ENCODE measurements around the gene MROH8. TPM values are rescaled to one million over a fixed set of nuclear protein-coding genes. Genes with fewer than 3 reads are reported as not detected.
"Not testable (repeated sequence)": the region's sequence is repeated elsewhere in the genome, so short reads cannot be mapped to it uniquely, and the experiment has no call there.

Gene MROH8
- total RNA-seq, 2 donors from 2014 or later = 5.2 to 16.7 TPM

- no peaks in the 10 kb centered on the region for H3K27me3 ChIP-seq (replicated peaks; ENCODE audit: insufficient read depth)
- no peak overlapping the region for H3K27ac ChIP-seq
- intact Hi-C loops (cut with DNase I) = no loop called here
- TF ChIP-seq, protein P1, sequence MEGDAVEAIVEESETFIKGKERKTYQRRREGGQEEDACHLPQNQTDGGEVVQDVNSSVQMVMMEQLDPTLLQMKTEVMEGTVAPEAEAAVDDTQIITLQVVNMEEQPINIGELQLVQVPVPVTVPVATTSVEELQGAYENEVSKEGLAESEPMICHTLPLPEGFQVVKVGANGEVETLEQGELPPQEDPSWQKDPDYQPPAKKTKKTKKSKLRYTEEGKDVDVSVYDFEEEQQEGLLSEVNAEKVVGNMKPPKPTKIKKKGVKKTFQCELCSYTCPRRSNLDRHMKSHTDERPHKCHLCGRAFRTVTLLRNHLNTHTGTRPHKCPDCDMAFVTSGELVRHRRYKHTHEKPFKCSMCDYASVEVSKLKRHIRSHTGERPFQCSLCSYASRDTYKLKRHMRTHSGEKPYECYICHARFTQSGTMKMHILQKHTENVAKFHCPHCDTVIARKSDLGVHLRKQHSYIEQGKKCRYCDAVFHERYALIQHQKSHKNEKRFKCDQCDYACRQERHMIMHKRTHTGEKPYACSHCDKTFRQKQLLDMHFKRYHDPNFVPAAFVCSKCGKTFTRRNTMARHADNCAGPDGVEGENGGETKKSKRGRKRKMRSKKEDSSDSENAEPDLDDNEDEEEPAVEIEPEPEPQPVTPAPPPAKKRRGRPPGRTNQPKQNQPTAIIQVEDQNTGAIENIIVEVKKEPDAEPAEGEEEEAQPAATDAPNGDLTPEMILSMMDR (IDR thresholded peaks at IDR 0.05) = no peak
- TF ChIP-seq POLR2A (IDR thresholded peaks at IDR 0.05) (no peak), POLR2AphosphoS5 (IDR thresholded peaks at IDR 0.05) (no peak)
- no peak overlapping the region for H3K4me3 ChIP-seq
- H3K4me1 ChIP-seq (replicated peaks) = no peaks in the 10 kb centered on the region
- DNase-seq (ENCODE audit: low spot score) = no peak
- WGBS = 59% methylated on average over 3 of the region's 3 CpGs
- H3K9me3 ChIP-seq = no peaks in the 10 kb centered on the region
- H3K36me3 ChIP-seq = no peaks in the 10 kb centered on the region
These were observed 36.6 kb downstream of the MROH8 start for GRCh38 chr20:37142708-37143107.

GRCh38 chr20:37137547-37137946 lies 41.8 kb downstream of the MROH8 start:
- WGBS = 86% methylated on average over 4 of the region's 4 CpGs
- no peaks in the 10 kb centered on the region for H3K27me3 ChIP-seq (replicated peaks; ENCODE audit: insufficient read depth)
- no peaks in the 10 kb centered on the region for H3K4me1 ChIP-seq (replicated peaks)
- H3K4me3 ChIP-seq = no peak overlapping the region
- no peak for DNase-seq (ENCODE audit: low spot score)
- no peaks in the 10 kb centered on the region for H3K36me3 ChIP-seq
- no peaks in the 10 kb centered on the region for H3K9me3 ChIP-seq
- no peak overlapping the region for H3K27ac ChIP-seq
- TF ChIP-seq POLR2AphosphoS5 (IDR thresholded peaks at IDR 0.05) (no peak), POLR2A (IDR thresholded peaks at IDR 0.05) (no peak)
- TF ChIP-seq, protein P1 (IDR thresholded peaks at IDR 0.05) = no peak
- intact Hi-C loops (cut with DNase I) = no loop called here

- TF ChIP-seq POLR2AphosphoS5 (IDR thresholded peaks at IDR 0.05) (no peak), POLR2A (IDR thresholded peaks at IDR 0.05) (no peak)
- TF ChIP-seq, protein P1 (IDR thresholded peaks at IDR 0.05) = no peak
- H3K36me3 ChIP-seq = no peaks in the 10 kb centered on the region
- no peaks in the 10 kb centered on the region for H3K27me3 ChIP-seq (replicated peaks; ENCODE audit: insufficient read depth)
- no peaks in the 10 kb centered on the region for H3K4me1 ChIP-seq (replicated peaks)
- intact Hi-C loops (cut with DNase I) = no loop called here
- H3K9me3 ChIP-seq = no peaks in the 10 kb centered on the region
- H3K4me3 ChIP-seq = no peak overlapping the region
- 92% methylated on average over 2 of the region's 2 CpGs for WGBS
- no peak overlapping the region for H3K27ac ChIP-seq
- no peak for DNase-seq (ENCODE audit: low spot score)
These were observed 45.4 kb downstream of the MROH8 start for GRCh38 chr20:37133952-37134351.

- H3K4me1 ChIP-seq (replicated peaks) = no peaks in the 10 kb centered on the region
- WGBS = 73% methylated on average over 3 of the region's 3 CpGs
These were observed 47.9 kb downstream of the MROH8 start for GRCh38 chr20:37131486-37131885.

GRCh38 chr20:37128803-37129202 lies 50.5 kb downstream of the MROH8 start:
- no peaks in the 10 kb centered on the region for H3K4me1 ChIP-seq (replicated peaks)
- no peaks in the 10 kb centered on the region for H3K36me3 ChIP-seq
- no peak for TF ChIP-seq POLR2AphosphoS5 (IDR thresholded peaks at IDR 0.05)
- no peak for TF ChIP-seq POLR2A (IDR thresholded peaks at IDR 0.05)
- TF ChIP-seq, protein P1 (IDR thresholded peaks at IDR 0.05) = no peak
- 86% methylated on average over 3 of the region's 3 CpGs for WGBS
- H3K4me3 ChIP-seq = no peak overlapping the region
- intact Hi-C loops (cut with DNase I) = no loop called here
- H3K27me3 ChIP-seq (replicated peaks; ENCODE audit: insufficient read depth) = no peaks in the 10 kb centered on the region
- no peak for DNase-seq (ENCODE audit: low spot score)
- H3K27ac ChIP-seq = no peak overlapping the region
- H3K9me3 ChIP-seq = no peaks in the 10 kb centered on the region

More at GRCh38 chr20:37131486-37131885, 47.9 kb downstream of the MROH8 start:
- no peaks in the 10 kb centered on the region for H3K9me3 ChIP-seq
- intact Hi-C loops (cut with DNase I) = no loop called here
- no peak overlapping the region for H3K4me3 ChIP-seq
- no peak overlapping the region for H3K27ac ChIP-seq
- no peaks in the 10 kb centered on the region for H3K36me3 ChIP-seq
- DNase-seq (ENCODE audit: low spot score) = no peak
- TF ChIP-seq POLR2A (IDR thresholded peaks at IDR 0.05) (no peak), POLR2AphosphoS5 (IDR thresholded peaks at IDR 0.05) (no peak)
- TF ChIP-seq, protein P1 (IDR thresholded peaks at IDR 0.05) = no peak
- no peaks in the 10 kb centered on the region for H3K27me3 ChIP-seq (replicated peaks; ENCODE audit: insufficient read depth)

DNA sequence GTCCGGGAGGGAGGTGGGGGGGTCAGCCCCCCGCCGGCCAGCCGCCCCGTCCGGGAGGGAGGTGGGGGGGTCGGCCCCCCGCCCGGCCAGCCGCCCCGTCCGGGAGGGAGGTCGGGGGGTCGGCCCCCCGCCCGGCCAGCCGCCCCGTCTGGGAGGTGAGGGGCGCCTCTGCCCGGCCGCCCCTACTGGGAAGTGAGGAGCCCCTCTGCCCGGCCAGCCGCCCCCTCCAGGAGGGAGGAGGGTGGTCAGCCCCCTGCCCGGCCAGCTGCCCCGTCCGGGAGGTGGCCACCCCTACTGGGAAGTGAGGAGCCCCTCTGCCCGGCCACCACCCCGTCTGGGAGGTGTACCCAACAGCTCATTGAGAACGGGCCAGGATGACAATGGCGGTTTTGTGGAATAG lies 53.1 kb downstream of the MROH8 start:
- WGBS = 93% methylated on average over 9 of the region's 30 CpGs
- DNase-seq (ENCODE audit: low spot score); intact Hi-C loops (cut with DNase I); H3K9me3 ChIP-seq; H3K4me1 ChIP-seq (replicated peaks); H3K27ac ChIP-seq; H3K4me3 ChIP-seq; H3K36me3 ChIP-seq; H3K27me3 ChIP-seq (replicated peaks; ENCODE audit: insufficient read depth): not testable (repeated sequence)
